GM21423 (cell line): ENCODE measurements around the gene ZNF710.
"Not testable (repeated sequence)": the region's sequence is repeated elsewhere in the genome, so short reads cannot be mapped to it uniquely, and the experiment has no call there.

Source experiments
- ATAC-seq: cut with Tn5 transposase; IDR thresholded peaks from one replicate; pipeline ENCODE4 v1.9.1; 2021; ENCODE audit warnings: mild to moderate bottlenecking, moderate library complexity; ENCODE audit not compliant: unreplicated experiment

ZNF710 gene

GRCh38 chr15:90058308-90058707 is 57.2 kb downstream of the ZNF710 start:
- peak; percentile 32 for ATAC-seq

DNA sequence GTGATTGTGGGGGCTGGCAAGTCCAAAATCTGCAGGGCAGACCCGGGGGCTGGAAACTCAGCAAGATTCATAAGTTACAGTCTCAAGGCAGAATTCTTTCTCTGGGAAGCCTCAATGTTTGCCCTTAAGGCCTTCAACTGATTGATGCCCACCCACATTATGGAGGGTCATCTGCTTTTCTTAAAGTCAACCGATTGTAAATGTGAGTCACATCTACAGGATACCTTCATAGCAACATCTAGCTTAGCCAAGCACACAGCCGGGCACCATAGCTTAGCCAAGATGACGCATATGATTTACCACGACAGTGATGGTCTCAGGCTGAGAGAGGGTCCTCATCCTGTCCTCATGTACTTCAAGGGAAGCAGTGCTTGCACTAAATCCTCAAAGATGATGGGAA is 57.7 kb downstream of the ZNF710 start:
- ATAC-seq = no peak

DNA sequence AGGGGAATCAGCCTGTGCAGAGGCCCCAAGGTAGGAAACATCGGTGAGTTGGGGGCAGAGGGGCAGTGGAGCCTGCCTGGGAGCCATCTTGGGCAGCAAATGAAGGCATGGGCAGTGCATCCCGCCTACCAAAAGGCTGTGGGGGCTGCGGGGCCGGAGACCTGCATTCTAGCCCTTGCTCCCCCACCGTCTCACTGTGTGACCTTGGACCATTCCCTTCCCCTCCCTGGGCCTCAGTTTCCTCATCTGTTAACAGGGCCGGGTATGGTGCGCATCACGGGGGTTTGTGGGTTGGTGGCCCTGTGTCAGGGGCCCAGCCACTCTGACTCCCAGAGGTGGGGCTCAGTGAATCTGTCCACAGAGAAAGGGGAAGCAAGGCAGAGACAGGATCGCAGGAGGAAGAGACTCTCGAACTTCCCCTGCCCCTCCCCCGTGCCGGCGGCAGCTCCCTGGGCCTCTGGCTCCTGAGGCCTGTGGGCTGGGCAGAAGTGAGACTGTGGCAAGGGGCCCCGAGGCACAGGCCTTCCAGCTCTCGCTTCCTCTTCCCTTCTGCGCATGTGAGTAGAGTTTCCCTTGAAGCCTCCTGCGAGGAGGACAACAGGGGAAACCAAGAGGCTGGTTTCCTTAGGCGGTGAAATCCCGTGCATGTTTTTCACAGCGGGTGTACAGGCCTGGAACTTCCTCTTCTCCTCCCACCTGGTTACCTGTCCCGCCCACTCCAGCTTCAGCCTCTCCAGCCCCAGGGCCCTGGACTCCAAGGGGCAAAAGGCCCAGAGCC is 58.3 kb downstream of the ZNF710 start:
- ATAC-seq = peak; percentile 83

GRCh38 chr15:90060797-90061196 is 59.7 kb downstream of the ZNF710 start:
- ATAC-seq = no peak

GRCh38 chr15:90062023-90062442 is 60.9 kb downstream of the ZNF710 start:
- no peak for ATAC-seq

DNA sequence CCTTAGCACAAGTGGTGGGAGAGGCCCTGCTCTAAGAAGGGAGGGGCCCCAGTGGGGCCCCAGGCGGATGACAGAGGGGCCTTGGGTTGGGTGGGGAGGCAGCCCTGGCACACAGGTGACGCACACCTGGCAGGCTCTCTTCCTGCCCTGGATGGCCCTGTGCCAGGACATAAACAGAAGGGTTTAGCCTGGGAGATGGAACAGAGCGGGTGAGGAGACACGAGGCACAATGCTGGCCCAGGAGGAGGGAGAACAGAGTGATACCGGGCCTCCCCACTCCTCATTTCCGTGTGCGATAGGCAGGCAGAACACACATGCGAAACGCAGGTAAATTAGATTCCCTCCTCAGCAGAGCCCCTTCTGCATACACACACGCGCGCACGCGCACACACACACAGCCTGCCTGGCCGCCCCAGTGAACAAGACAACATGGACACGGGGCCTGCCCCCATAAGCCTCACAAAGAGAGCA is 61.4 kb downstream of the ZNF710 start:
- ATAC-seq = no peak

GRCh38 chr15:90062973-90063769 is 62.0 kb downstream of the ZNF710 start:
- no peak for ATAC-seq

- no peak for ATAC-seq
Observed at GRCh38 chr15:90063770-90064247, 62.7 kb downstream of the ZNF710 start.

GRCh38 chr15:90064911-90065681 is 64.0 kb downstream of the ZNF710 start:
- no peak for ATAC-seq

DNA sequence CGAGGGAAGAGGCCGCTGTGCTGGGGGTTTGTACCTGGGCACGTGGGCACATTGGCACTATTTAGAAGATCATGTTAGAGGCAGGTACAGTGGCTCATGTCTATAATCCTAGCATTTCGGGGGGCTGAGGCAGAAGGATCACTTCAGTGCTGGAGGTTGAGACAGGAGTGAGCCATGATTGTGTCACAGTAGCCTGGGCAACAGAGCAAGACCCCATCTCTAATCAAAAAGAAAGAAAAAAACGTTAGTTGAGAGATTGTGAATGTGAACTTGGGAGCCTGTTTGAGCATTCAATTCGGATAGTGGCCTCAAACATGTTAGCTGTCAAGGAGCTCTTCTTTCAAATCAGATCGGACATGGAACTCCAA is 64.5 kb downstream of the ZNF710 start:
- no peak for ATAC-seq

DNA sequence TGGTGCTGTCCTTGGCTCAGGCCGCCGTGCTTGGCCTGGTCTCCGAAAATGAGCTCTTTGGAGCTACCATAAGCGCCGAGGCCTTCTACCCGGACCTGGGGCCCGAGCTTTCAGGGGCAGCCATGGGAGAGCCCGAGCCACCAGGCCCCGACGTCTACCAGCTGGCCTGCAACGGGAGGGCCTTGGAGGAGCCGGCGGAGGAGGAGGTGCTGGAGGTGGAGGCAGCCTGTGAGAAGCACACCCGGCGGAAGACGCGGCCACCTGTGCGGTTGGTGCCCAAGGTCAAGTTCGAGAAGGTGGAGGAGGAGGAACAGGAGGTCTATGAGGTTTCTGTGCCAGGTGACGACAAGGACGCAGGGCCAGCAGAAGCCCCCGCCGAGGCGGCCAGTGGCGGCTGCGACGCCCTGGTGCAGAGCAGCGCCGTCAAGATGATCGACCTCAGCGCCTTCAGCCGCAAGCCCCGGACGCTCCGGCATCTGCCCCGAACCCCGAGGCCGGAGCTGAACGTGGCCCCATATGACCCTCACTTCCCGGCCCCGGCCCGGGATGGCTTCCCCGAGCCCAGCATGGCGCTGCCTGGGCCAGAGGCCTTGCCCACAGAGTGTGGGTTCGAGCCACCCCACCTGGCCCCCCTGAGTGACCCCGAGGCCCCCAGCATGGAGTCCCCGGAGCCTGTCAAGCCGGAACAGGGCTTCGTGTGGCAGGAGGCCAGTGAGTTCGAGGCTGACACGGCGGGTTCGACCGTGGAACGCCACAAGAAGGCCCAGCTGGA is 66.2 kb downstream of the ZNF710 start:
- ATAC-seq = no peak

DNA sequence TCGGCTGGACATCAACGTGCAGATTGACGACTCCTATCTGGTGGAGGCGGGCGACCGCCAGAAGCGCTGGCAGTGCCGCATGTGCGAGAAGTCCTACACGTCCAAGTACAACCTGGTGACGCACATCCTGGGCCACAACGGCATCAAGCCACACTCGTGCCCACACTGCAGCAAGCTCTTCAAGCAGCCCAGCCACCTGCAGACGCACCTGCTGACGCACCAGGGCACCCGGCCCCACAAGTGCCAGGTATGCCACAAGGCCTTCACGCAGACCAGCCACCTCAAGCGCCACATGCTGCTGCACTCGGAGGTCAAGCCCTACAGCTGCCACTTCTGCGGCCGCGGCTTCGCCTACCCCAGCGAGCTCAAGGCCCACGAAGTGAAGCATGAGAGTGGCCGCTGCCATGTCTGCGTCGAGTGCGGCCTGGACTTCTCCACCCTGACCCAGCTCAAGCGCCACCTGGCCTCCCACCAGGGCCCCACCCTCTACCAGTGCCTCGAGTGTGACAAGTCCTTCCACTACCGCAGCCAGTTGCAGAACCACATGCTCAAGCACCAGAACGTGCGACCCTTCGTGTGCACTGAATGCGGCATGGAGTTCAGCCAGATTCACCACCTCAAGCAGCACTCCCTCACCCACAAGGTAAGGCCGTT is 67.0 kb downstream of the ZNF710 start:
- ATAC-seq = no peak

- not testable (repeated sequence) for ATAC-seq
Observed at GRCh38 chr15:90070623-90071022, 69.5 kb downstream of the ZNF710 start.

- no peak for ATAC-seq
Observed at GRCh38 chr15:90071220-90071807, 70.2 kb downstream of the ZNF710 start.

- ATAC-seq = no peak
Observed at GRCh38 chr15:90072978-90073640, 72.0 kb downstream of the ZNF710 start.

DNA sequence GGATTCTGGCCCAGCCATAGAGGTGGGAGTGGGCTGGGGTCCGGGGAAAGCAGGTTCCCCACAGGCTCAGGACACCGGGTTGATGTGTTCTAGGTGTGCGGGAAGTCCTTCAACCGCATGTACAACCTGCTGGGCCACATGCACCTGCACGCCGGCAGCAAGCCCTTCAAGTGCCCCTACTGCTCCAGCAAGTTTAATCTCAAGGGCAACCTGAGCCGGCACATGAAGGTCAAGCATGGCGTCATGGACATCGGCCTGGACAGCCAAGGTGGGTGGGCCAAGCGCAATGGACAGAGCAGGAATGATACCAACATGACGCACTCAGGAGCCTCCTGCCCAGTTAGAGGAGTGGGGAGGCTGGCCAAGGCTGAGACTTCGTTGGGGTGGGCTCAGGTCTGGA is 72.9 kb downstream of the ZNF710 start:
- no peak for ATAC-seq

- no peak for ATAC-seq
Observed at GRCh38 chr15:90074916-90075315, 73.8 kb downstream of the ZNF710 start.

DNA sequence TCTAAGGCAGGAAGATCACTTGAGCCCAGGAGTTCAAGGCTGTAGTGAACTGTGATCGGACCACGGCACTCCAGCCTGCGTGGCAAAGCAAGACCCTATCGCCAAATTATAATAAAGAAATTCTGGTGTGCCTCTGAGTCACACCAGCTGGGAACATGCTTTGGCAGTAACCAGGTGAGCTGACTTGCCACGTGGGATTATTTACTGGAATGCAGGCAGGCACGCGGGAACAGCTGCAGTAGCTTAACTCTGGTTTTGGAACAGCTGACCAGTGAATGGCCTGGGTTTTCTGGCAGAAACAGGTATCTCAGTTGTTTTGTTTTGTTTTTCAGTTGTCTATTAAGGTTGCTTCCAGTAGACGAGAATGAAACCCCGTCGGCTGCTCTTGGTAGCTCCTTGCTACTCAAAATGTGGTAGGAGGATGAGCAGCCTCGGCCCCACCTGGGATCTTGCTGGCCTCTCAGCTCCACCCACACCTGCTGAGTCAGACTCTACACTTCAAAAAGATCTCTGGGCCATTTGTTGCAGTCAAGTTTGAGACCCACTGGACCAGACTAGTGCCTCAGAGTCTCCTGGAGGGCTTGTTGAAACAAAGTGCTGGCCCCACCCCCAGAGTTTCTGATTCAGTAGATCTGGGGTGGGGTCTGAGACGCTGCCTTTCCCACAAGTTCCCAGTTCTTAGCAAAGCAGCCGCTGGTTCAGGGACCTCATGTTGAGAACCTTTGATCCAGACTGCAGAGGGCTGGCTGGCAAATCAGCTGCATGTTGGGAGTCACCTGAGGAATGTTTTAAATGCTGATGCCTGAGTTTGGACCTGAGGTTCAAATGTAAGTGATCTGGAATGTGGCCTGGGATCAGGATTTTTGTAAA is 74.5 kb downstream of the ZNF710 start:
- ATAC-seq = no peak
